ENCODE data around the gene COL5A3. TPM values are rescaled to one million over a fixed set of nuclear protein-coding genes. Genes with fewer than 3 reads are reported as not detected.
A peak's percentile ranks its signal among the peaks of the same experiment; 100 is the strongest.

The COL5A3 gene
- total RNA-seq, 4 donors from 2014 or later: 41.3 to 102 (median 56.3) TPM

DNA sequence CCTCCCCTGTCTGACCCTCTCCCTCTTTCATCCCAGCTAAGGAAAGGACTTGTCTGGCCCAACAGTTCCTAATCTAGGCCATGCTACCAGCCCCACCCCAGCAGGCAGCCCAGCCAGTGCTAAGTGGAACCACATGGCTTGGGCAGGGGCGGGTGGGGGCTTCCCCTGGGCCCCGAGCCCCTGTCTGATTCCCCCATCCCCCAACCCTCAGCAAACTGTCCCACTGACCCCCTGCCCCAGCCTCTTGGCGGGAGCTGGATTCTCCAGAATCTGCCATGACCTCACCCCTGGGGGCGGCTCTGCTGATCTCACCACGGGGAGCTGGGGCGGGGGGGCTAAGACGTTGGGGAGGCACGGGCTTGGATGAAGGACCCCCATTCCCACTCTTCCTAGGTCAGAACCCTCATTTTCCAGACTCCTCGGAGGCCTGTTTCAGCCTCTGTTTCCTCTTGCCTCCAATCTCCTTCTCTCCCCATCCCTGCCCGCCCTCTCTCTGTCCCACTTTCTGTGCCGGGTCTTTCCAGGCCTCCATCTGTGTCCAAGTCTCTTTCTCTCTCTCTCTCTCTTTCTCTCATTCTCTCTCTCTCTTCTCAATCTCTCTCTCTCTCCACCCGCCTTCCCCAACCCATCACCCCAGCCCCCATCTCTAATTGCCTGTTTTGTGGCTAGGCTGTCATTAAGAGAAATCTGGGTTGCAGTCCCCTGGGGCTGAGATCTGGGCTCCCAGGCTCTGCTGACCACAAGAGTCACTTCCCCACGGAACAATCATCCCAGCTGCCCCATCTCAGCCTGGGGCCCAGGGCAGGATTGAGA is 2.7 kb downstream of the COL5A3 start:
- Histone ChIP-seq H3K36me3 (peaks cover 0 to 30% (median 0%) of the 10 kb centered on the region in 3 donors), H3K9me3 (no peaks in the 10 kb centered on the region), H3K27me3 (peaks cover 0 to 11% of the 10 kb centered on the region in 2 donors), H3K4me3 (peak overlapping the region in 1 of 4 donors; percentile 80), H3K4me1 (peaks cover 3 to 78% (median 34%) of the 10 kb centered on the region in 4 donors), H3K27ac (peak overlapping the region; percentile 70 to 91 (median 80))
- 12 to 15% methylated on average over 13 of the region's 13 CpGs for WGBS, 2 donors
- peak in 1 of 2 donors; percentile 39 for DNase-seq (ENCODE audit: low spot score in 2 of 2)
- TF ChIP-seq, protein P1, sequence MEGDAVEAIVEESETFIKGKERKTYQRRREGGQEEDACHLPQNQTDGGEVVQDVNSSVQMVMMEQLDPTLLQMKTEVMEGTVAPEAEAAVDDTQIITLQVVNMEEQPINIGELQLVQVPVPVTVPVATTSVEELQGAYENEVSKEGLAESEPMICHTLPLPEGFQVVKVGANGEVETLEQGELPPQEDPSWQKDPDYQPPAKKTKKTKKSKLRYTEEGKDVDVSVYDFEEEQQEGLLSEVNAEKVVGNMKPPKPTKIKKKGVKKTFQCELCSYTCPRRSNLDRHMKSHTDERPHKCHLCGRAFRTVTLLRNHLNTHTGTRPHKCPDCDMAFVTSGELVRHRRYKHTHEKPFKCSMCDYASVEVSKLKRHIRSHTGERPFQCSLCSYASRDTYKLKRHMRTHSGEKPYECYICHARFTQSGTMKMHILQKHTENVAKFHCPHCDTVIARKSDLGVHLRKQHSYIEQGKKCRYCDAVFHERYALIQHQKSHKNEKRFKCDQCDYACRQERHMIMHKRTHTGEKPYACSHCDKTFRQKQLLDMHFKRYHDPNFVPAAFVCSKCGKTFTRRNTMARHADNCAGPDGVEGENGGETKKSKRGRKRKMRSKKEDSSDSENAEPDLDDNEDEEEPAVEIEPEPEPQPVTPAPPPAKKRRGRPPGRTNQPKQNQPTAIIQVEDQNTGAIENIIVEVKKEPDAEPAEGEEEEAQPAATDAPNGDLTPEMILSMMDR (IDR thresholded peaks at IDR 0.05): no peak
- TF ChIP-seq EP300 (IDR thresholded peaks at IDR 0.05): no peak
- TF ChIP-seq POLR2A (IDR thresholded peaks at IDR 0.05): no peak

DNA sequence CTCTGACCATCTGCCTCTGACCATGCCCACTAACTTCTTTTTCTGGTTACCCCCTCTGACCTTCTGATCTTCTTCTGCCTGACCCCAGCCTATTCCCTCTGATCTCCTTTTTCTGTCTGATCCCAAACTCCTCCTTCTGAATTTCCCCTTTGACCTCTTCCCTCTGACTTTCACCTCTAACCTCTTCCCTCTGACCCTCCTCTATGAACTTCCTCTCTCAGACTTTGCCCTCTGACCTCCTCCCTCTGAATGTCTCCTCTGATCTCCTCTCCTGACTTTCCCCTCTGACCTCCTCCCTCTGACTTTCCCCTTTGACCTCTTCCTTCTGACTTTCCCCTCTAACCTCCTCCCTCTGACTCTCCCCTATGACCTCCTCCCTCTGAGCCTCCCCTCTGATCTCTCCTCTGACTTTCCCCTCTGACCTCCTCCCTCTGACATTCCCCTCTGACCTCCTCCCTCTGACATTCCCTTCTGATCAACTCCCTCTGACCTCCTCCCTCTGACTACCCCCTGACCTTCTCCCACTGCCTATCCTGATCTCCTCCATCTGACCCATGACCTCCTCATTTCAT is 3.5 kb downstream of the COL5A3 start:
- Histone ChIP-seq H3K4me3 (peak overlapping the region in 1 of 4 donors; percentile 80), H3K36me3 (peaks cover 0 to 34% (median 0%) of the 10 kb centered on the region in 3 donors), H3K9me3 (no peaks in the 10 kb centered on the region), H3K27ac (peak overlapping the region; percentile 70 to 91 (median 80)), H3K4me1 (peaks cover 3 to 83% (median 36%) of the 10 kb centered on the region in 4 donors), H3K27me3 (peaks cover 0 to 11% of the 10 kb centered on the region in 2 donors)
- no peak for DNase-seq (ENCODE audit: low spot score in 2 of 2)
- TF ChIP-seq, protein P1 (IDR thresholded peaks at IDR 0.05): no peak
- TF ChIP-seq POLR2A (IDR thresholded peaks at IDR 0.05): no peak
- TF ChIP-seq EP300 (IDR thresholded peaks at IDR 0.05): no peak

DNA sequence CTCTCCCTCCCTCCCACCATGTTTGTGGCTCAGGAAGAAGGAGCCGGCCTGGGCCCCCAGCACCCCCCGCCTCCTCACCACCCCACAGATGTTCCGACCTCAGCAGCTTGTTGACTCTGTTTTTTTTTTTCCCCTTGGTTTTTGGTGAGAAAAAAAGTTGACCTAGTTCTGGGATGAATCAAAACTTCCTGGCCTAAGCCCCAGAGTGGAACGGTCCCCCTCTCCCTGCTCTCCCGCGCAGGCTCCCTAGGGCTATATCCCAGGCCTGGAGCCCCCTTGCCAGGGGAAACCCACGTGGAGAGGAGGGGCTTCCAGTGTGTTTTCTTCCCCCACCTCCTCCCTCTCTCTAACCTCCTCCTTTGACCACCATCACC is 4.0 kb downstream of the COL5A3 start:
- Histone ChIP-seq H3K27me3 (peaks cover 0 to 5% of the 10 kb centered on the region in 2 donors), H3K27ac (peak overlapping the region; percentile 70 to 91 (median 80)), H3K4me1 (peaks cover 3 to 83% (median 36%) of the 10 kb centered on the region in 4 donors), H3K36me3 (peaks cover 0 to 40% (median 0%) of the 10 kb centered on the region in 3 donors), H3K9me3 (no peaks in the 10 kb centered on the region), H3K4me3 (peak overlapping the region in 1 of 4 donors; percentile 10)
- TF ChIP-seq EP300 (IDR thresholded peaks at IDR 0.05): peak in 1 of 2 donors; percentile 52
- no peak for TF ChIP-seq POLR2A (IDR thresholded peaks at IDR 0.05)
- TF ChIP-seq, protein P1 (IDR thresholded peaks at IDR 0.05): no peak
- DNase-seq (ENCODE audit: low spot score in 2 of 2): peak in 1 of 2 donors; percentile 31
- WGBS, 2 donors: 10 to 16% methylated on average over 7 of the region's 7 CpGs

DNA sequence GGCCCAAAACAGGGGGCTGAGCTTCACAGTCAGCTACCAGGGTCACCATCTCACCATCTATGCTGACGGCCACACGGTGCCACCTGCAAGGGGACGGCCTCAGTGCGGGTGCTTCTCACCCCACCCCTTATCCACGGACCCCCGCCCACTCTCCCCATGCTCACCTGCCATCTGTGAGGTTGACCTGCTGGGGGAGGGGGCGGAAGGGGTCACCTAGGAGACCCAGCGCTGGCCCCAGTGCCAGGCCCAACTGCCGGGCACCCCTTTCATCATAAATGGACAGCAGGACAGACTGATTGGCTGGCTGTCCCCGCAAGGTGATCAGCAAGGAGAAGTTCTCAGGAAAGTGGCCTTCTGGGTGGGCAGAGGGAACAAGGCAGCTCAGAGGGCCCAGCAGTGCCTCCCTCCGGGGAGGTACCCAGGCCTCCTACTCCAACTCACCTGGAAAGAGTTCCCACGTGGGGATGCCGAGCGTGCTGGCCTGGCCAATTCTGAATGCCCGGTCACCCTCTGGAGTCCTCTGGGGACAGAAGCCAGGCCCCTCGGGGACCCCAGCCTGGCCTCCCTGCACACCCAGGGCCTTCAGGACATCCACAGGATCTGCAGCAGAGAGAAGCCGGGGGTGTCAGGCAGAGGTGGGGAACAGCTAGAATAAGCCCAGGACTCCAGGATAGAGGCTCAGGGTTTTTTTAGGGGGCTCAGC is 4.5 kb downstream of the COL5A3 start:
- 69 to 80% methylated on average over 12 to 16 of the region's 17 CpGs for WGBS, 2 donors
- peaks cover 0 to 5% of the 10 kb centered on the region in 2 donors for H3K27me3 ChIP-seq
- peaks cover 0 to 40% (median 0%) of the 10 kb centered on the region in 3 donors for H3K36me3 ChIP-seq
- H3K4me1 ChIP-seq: peaks cover 1 to 82% (median 34%) of the 10 kb centered on the region in 4 donors
- TF ChIP-seq POLR2A (IDR thresholded peaks at IDR 0.05) (no peak), EP300 (IDR thresholded peaks at IDR 0.05) (no peak)
- TF ChIP-seq, protein P1 (IDR thresholded peaks at IDR 0.05): no peak
- no peaks in the 10 kb centered on the region for H3K9me3 ChIP-seq
- no peak for DNase-seq (ENCODE audit: low spot score in 2 of 2)
- H3K4me3 ChIP-seq: peak overlapping the region in 1 of 4 donors; percentile 10
- H3K27ac ChIP-seq: peak overlapping the region; percentile 70 to 91 (median 80)
